ENCODE measurements around the gene JUP. TPM values are rescaled to one million over a fixed set of nuclear protein-coding genes. Genes with fewer than 3 reads are reported as not detected.

Gene JUP
- total RNA-seq, 1 donor from 2014 or later, result 330 TPM

- no peak for TF ChIP-seq CTCF (IDR thresholded peaks at IDR 0.05; ENCODE audit: unreplicated experiment)
Measured at GRCh38 chr17:41750862-41751261, 35.6 kb downstream of the JUP start.

GRCh38 chr17:41748275-41748674 lies 38.2 kb downstream of the JUP start:
- Mint-ChIP-seq H3K4me3 (ENCODE audit: unreplicated experiment) (no peak overlapping the region), H3K4me1 (ENCODE audit: unreplicated experiment) (no peaks in the 10 kb centered on the region), H3K9me3 (ENCODE audit: unreplicated experiment) (no peaks in the 10 kb centered on the region), H3K27ac (ENCODE audit: unreplicated experiment) (no peak overlapping the region), H3K36me3 (ENCODE audit: low read depth, unreplicated experiment) (peaks cover 9% of the 10 kb centered on the region), H3K27me3 (ENCODE audit: unreplicated experiment) (peaks cover 21% of the 10 kb centered on the region)
- no peak for TF ChIP-seq CTCF (IDR thresholded peaks at IDR 0.05; ENCODE audit: unreplicated experiment)
- DNase-seq (ENCODE audit: low spot score), result no peak

More at GRCh38 chr17:41750862-41751261, 35.6 kb downstream of the JUP start:
- no peak for DNase-seq (ENCODE audit: low spot score)
- H3K4me3 Mint-ChIP-seq (ENCODE audit: unreplicated experiment), result no peak overlapping the region
- H3K36me3 Mint-ChIP-seq (ENCODE audit: low read depth, unreplicated experiment), result peaks cover 17% of the 10 kb centered on the region
- H3K27ac Mint-ChIP-seq (ENCODE audit: unreplicated experiment), result no peak overlapping the region
- H3K4me1 Mint-ChIP-seq (ENCODE audit: unreplicated experiment), result peaks cover 5% of the 10 kb centered on the region
- H3K27me3 Mint-ChIP-seq (ENCODE audit: unreplicated experiment), result peaks cover 25% of the 10 kb centered on the region
- H3K9me3 Mint-ChIP-seq (ENCODE audit: unreplicated experiment), result no peaks in the 10 kb centered on the region

- Mint-ChIP-seq H3K27ac (ENCODE audit: unreplicated experiment) (no peak overlapping the region), H3K36me3 (ENCODE audit: low read depth, unreplicated experiment) (no peaks in the 10 kb centered on the region), H3K4me1 (ENCODE audit: unreplicated experiment) (peaks cover 12% of the 10 kb centered on the region), H3K4me3 (ENCODE audit: unreplicated experiment) (no peak overlapping the region), H3K27me3 (ENCODE audit: unreplicated experiment) (peaks cover 12% of the 10 kb centered on the region), H3K9me3 (ENCODE audit: unreplicated experiment) (no peaks in the 10 kb centered on the region)
- no peak for TF ChIP-seq CTCF (IDR thresholded peaks at IDR 0.05; ENCODE audit: unreplicated experiment)
- DNase-seq (ENCODE audit: low spot score), result no peak
Measured at GRCh38 chr17:41741709-41742108, 44.8 kb downstream of the JUP start.

- no peak for TF ChIP-seq CTCF (IDR thresholded peaks at IDR 0.05; ENCODE audit: unreplicated experiment)
- H3K36me3 Mint-ChIP-seq (ENCODE audit: low read depth, unreplicated experiment), result peaks cover 4% of the 10 kb centered on the region
- H3K4me1 Mint-ChIP-seq (ENCODE audit: unreplicated experiment), result peaks cover 16% of the 10 kb centered on the region
- H3K4me3 Mint-ChIP-seq (ENCODE audit: unreplicated experiment), result no peak overlapping the region
- peaks cover 6% of the 10 kb centered on the region for H3K27me3 Mint-ChIP-seq (ENCODE audit: unreplicated experiment)
- H3K27ac Mint-ChIP-seq (ENCODE audit: unreplicated experiment), result no peak overlapping the region
- no peaks in the 10 kb centered on the region for H3K9me3 Mint-ChIP-seq (ENCODE audit: unreplicated experiment)
- no peak for DNase-seq (ENCODE audit: low spot score)
Measured at GRCh38 chr17:41740506-41740905, 46.0 kb downstream of the JUP start.

GRCh38 chr17:41739661-41740352 lies 46.7 kb downstream of the JUP start:
- Mint-ChIP-seq H3K4me1 (ENCODE audit: unreplicated experiment) (peaks cover 18% of the 10 kb centered on the region), H3K4me3 (ENCODE audit: unreplicated experiment) (no peak overlapping the region), H3K36me3 (ENCODE audit: low read depth, unreplicated experiment) (peaks cover 4% of the 10 kb centered on the region), H3K27ac (ENCODE audit: unreplicated experiment) (no peak overlapping the region), H3K9me3 (ENCODE audit: unreplicated experiment) (no peaks in the 10 kb centered on the region), H3K27me3 (ENCODE audit: unreplicated experiment) (peaks cover 6% of the 10 kb centered on the region)
- no peak for TF ChIP-seq CTCF (IDR thresholded peaks at IDR 0.05; ENCODE audit: unreplicated experiment)
- no peak for DNase-seq (ENCODE audit: low spot score)
